H9 (cell line): ENCODE data around the gene ZNF831. TPM values are rescaled to one million over a fixed set of nuclear protein-coding genes. Genes with fewer than 3 reads are reported as not detected.

Experiments used
- DNase-seq: peaks from one replicate; pipeline ENCODE4 v3.0.0-alpha.2; 2017
- H2AFZ ChIP-seq: one replicate; pipeline ENCODE4 v1.6.1; 2013; ENCODE audit warnings: mild to moderate bottlenecking, low read length, control low read depth, moderate library complexity
- H2AK5ac ChIP-seq: 2 replicates; pipeline ENCODE4 v1.6.1; 2013; ENCODE audit warnings: low read length, control low read depth, mixed read lengths; ENCODE audit not compliant: insufficient read length
- H2BK120ac ChIP-seq: one replicate; pipeline ENCODE4 v1.6.1; 2013; ENCODE audit warnings: low read depth, mild to moderate bottlenecking, low read length, control low read depth, inconsistent platforms; ENCODE audit not compliant: poor library complexity, severe bottlenecking
- H2BK12ac ChIP-seq: 2 replicates; pipeline ENCODE4 v1.6.1; 2013; ENCODE audit warnings: low read length, control low read depth, mixed read lengths, low read depth; ENCODE audit not compliant: insufficient read length
- H2BK15ac ChIP-seq: 2 replicates; pipeline ENCODE4 v1.6.1; 2013; ENCODE audit warnings: low read depth, low read length, control low read depth
- H2BK20ac ChIP-seq: one replicate; pipeline ENCODE4 v1.6.1; 2013; ENCODE audit warnings: low read depth, mild to moderate bottlenecking, low read length, control low read depth, inconsistent platforms; ENCODE audit not compliant: poor library complexity, severe bottlenecking
- H2BK5ac ChIP-seq: 2 replicates; pipeline ENCODE4 v1.6.1; 2013; ENCODE audit warnings: low read length, control low read depth, mixed read lengths; ENCODE audit not compliant: insufficient read length
- H3K14ac ChIP-seq: 2 replicates; pipeline ENCODE4 v1.6.1; 2013; ENCODE audit warnings: low read length, control low read depth; ENCODE audit not compliant: insufficient read depth
- H3K18ac ChIP-seq: 2 replicates; pipeline ENCODE4 v1.6.1; 2013; ENCODE audit warnings: low read depth, mild to moderate bottlenecking, mixed read lengths, low read length, control low read depth; ENCODE audit not compliant: insufficient read length
- H3K23ac ChIP-seq: 2 replicates; pipeline ENCODE4 v1.6.1; 2013; ENCODE audit warnings: low read length, control low read depth, mixed read lengths, low read depth; ENCODE audit not compliant: insufficient read length
- H3K23me2 ChIP-seq: 2 replicates; pipeline ENCODE4 v1.6.1; 2013; ENCODE audit warnings: low read depth, mild to moderate bottlenecking, mixed read lengths, low read length, control low read depth; ENCODE audit not compliant: insufficient read length, poor library complexity, severe bottlenecking
- H3K27ac ChIP-seq: 2 replicates; pipeline ENCODE4 v1.5.1; 2013; ENCODE audit warnings: low read length, control low read depth, mixed read lengths, low read depth; ENCODE audit not compliant: insufficient read length
- H3K27me3 ChIP-seq: 2 replicates; pipeline ENCODE4 v1.6.1; 2013; ENCODE audit warnings: low read length, control low read depth, inconsistent platforms; ENCODE audit not compliant: insufficient read depth
- H3K4ac ChIP-seq: 2 replicates; pipeline ENCODE4 v1.6.1; 2013; ENCODE audit warnings: low read depth, mild to moderate bottlenecking, control low read depth, inconsistent platforms, low read length, moderate library complexity
- H3K4me1 ChIP-seq: 2 replicates; pipeline ENCODE4 v1.6.1; 2013; ENCODE audit warnings: low read length, control low read depth, inconsistent platforms; ENCODE audit not compliant: insufficient read depth
- H3K4me2 ChIP-seq: 2 replicates; pipeline ENCODE4 v1.6.1; 2013; ENCODE audit warnings: low read length, control low read depth, mixed read lengths; ENCODE audit not compliant: insufficient read length, insufficient read depth
- H3K56ac ChIP-seq: 2 replicates; pipeline ENCODE4 v1.6.1; 2013; ENCODE audit warnings: low read depth, mild to moderate bottlenecking, mixed read lengths, low read length, control low read depth; ENCODE audit not compliant: insufficient read length
- H3K79me1 ChIP-seq: 2 replicates; pipeline ENCODE4 v1.6.1; 2013; ENCODE audit warnings: low read depth, mild to moderate bottlenecking, moderate library complexity, low read length, control low read depth, inconsistent platforms; ENCODE audit not compliant: insufficient read depth, poor library complexity, severe bottlenecking
- H3K79me2 ChIP-seq: 2 replicates; pipeline ENCODE4 v1.6.1; 2013; ENCODE audit warnings: low read length, control low read depth, inconsistent platforms; ENCODE audit not compliant: insufficient read depth
- H3K9ac ChIP-seq: 2 replicates; pipeline ENCODE4 v1.6.1; 2013; ENCODE audit warnings: low read length, control low read depth, mixed read lengths; ENCODE audit not compliant: insufficient read length; ENCODE audit errors: extremely low read depth
- H3K9me3 ChIP-seq: one replicate; pipeline ENCODE4 v1.6.1; 2013; ENCODE audit warnings: low read depth, low read length, inconsistent platforms; ENCODE audit not compliant: control insufficient read depth
- H3T11ph ChIP-seq: one replicate; pipeline ENCODE4 v1.6.1; 2013; ENCODE audit warnings: mild to moderate bottlenecking, low read length, control low read depth, inconsistent platforms
- H4K20me1 ChIP-seq: one replicate; pipeline ENCODE4 v1.6.1; 2013; ENCODE audit not compliant: control insufficient read depth, insufficient read length, insufficient read depth
- H4K5ac ChIP-seq: 2 replicates; pipeline ENCODE4 v1.6.1; 2013; ENCODE audit warnings: low read depth, mild to moderate bottlenecking, mixed read lengths, low read length, control low read depth; ENCODE audit not compliant: insufficient read length
- H4K8ac ChIP-seq: replicated peaks from 2 replicates; pipeline ENCODE4 v1.6.1; 2013; ENCODE audit warnings: low read length, control low read depth, mixed read lengths, low read depth; ENCODE audit not compliant: insufficient read length
- H4K91ac ChIP-seq: 2 replicates; pipeline ENCODE4 v1.6.1; 2013; ENCODE audit warnings: low read depth, mild to moderate bottlenecking, moderate library complexity, mixed read lengths, low read length, control low read depth; ENCODE audit not compliant: insufficient read length
- H3K27ac Mint-ChIP-seq, 3 experiments: 2 replicates in 2 of 3; 3 replicates in 1 of 3; pipeline ENCODE4 v1.8.0; 2020 to 2021; ENCODE audit warnings: mixed read lengths in 3 of 3, mild to moderate bottlenecking in 1 of 3, moderate library complexity in 1 of 3
- H3K27me3 Mint-ChIP-seq: 2 replicates; pipeline ENCODE4 v1.8.0; 2021; ENCODE audit warnings: low read depth, mild to moderate bottlenecking, moderate library complexity, mixed read lengths
- H3K36me3 Mint-ChIP-seq, 3 experiments: 2 replicates in 2 of 3; 3 replicates in 1 of 3; pipeline ENCODE4 v1.8.0; 2020 to 2021; ENCODE audit warnings: low read depth in 3 of 3, mixed read lengths in 3 of 3; ENCODE audit not compliant: insufficient read depth in 1 of 3
- H3K4me1 Mint-ChIP-seq, 2 experiments: 2 replicates each; pipeline ENCODE4 v1.8.0; 2020; ENCODE audit warnings: mixed read lengths in 2 of 2
- H3K4me3 Mint-ChIP-seq, 2 experiments: 2 replicates in 1 of 2; 3 replicates in 1 of 2; pipeline ENCODE4 v1.8.0; 2020 to 2021; ENCODE audit warnings: mild to moderate bottlenecking in 2 of 2, mixed read lengths in 2 of 2, moderate library complexity in 1 of 2
- H3K9me3 Mint-ChIP-seq, 2 experiments: 2 replicates in 1 of 2; 3 replicates in 1 of 2; pipeline ENCODE4 v1.8.0; 2020; ENCODE audit warnings: mild to moderate bottlenecking in 2 of 2, mixed read lengths in 2 of 2, moderate library complexity in 1 of 2
- WGBS: extraction: QIAGEN DNeasy Blood & Tissue Kit; methylation state at CpG from one replicate; pipeline ENCODE4 v1.1.7; 2013; ENCODE audit warnings: missing lambda C conversion rate, low lambda C conversion rate, mixed read lengths; ENCODE audit not compliant: insufficient read length; ENCODE audit errors: extremely low coverage; 5-methylcytosine and 5-hydroxymethylcytosine counted together
- total RNA-seq: library from RNA; stranded (reverse); gene quantifications from 2 replicates; pipeline ENCODE4 v1.2.1, GENCODE V29; 2021
- TF ChIP-seq, protein P1 (sequence below): fragments of 200-600 bp; sonication (generic); conservative IDR thresholded peaks from 3 replicates; pipeline ENCODE4 v1.8.0; 2021; ENCODE audit warnings: antibody characterized with exemption, mild to moderate bottlenecking

Gene ZNF831
- total RNA-seq, 1 experiment from 2014 or later = not detected

DNA sequence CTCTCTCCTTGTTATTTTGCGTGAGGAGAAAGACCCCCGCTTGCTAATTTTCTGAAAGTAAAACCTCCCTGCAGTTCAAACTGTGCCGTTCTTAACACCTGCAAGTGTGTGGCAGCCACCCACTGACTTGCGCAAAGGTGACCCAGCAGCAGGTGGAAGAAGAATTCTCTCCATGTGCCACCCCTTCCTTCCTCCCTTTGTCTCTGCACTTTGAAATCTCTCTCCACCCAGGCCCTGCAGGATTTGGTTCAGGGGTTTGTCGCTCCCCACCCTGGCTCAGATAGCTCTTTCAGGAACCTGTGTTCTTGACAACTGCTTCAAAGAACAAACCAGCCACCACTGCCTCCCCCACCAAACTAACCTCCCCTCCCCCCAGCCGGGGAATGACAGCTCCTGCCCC, 41.4 kb downstream of the ZNF831 start:
- no peak overlapping the region for H2BK120ac ChIP-seq
- no peak overlapping the region for H3K56ac ChIP-seq
- H3K27me3 ChIP-seq = peaks cover 2% of the 10 kb centered on the region; the same call in 1 of the 2 replicates
- TF ChIP-seq, protein P1, sequence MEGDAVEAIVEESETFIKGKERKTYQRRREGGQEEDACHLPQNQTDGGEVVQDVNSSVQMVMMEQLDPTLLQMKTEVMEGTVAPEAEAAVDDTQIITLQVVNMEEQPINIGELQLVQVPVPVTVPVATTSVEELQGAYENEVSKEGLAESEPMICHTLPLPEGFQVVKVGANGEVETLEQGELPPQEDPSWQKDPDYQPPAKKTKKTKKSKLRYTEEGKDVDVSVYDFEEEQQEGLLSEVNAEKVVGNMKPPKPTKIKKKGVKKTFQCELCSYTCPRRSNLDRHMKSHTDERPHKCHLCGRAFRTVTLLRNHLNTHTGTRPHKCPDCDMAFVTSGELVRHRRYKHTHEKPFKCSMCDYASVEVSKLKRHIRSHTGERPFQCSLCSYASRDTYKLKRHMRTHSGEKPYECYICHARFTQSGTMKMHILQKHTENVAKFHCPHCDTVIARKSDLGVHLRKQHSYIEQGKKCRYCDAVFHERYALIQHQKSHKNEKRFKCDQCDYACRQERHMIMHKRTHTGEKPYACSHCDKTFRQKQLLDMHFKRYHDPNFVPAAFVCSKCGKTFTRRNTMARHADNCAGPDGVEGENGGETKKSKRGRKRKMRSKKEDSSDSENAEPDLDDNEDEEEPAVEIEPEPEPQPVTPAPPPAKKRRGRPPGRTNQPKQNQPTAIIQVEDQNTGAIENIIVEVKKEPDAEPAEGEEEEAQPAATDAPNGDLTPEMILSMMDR = no peak
- H4K5ac ChIP-seq = no peak overlapping the region
- no peak overlapping the region; a peak in 1 of 7 replicates for H3K27ac Mint-ChIP-seq
- no peak overlapping the region for H3K18ac ChIP-seq
- H2BK12ac ChIP-seq = no peak overlapping the region
- WGBS = no CpG with 5 or more reads among the region's 6 CpGs
- no peak overlapping the region for H4K91ac ChIP-seq
- H3T11ph ChIP-seq = no peak overlapping the region
- DNase-seq = no peak
- H4K8ac ChIP-seq = no peak overlapping the region
- no peaks in the 10 kb centered on the region for H3K23me2 ChIP-seq
- H3K9me3 Mint-ChIP-seq = no peaks in the 10 kb centered on the region
- no peak overlapping the region for H2BK15ac ChIP-seq
- H3K4me1 ChIP-seq = peaks cover 8% of the 10 kb centered on the region; the same call in 1 of the 2 replicates
- no peak overlapping the region for H3K4me3 Mint-ChIP-seq
- H3K14ac ChIP-seq = 0 out of 2 replicates have a peak overlapping the region, but pooled peaks have one; percentile 19
- no peak overlapping the region for H3K27ac ChIP-seq
- H3K4ac ChIP-seq = no peak overlapping the region
- no peak overlapping the region for H2BK5ac ChIP-seq
- H3K9me3 ChIP-seq = no peaks in the 10 kb centered on the region
- H3K79me2 ChIP-seq = no peaks in the 10 kb centered on the region
- H2AK5ac ChIP-seq = no peak overlapping the region
- H3K79me1 ChIP-seq = no peaks in the 10 kb centered on the region
- H3K9ac ChIP-seq = no peak overlapping the region
- peaks cover 14% of the 10 kb centered on the region for H3K27me3 Mint-ChIP-seq
- H3K4me2 ChIP-seq = no peak overlapping the region
- H2BK20ac ChIP-seq = no peak overlapping the region
- H4K20me1 ChIP-seq = no peaks in the 10 kb centered on the region
- H2AFZ ChIP-seq = no peak overlapping the region
- peaks cover 32 to 38% of the 10 kb centered on the region in 2 experiments for H3K4me1 Mint-ChIP-seq
- no peaks in the 10 kb centered on the region for H3K36me3 Mint-ChIP-seq
- no peak overlapping the region for H3K23ac ChIP-seq
